Esophagus muscularis mucosa (tissue), 4 donors: ENCODE data around the gene RPRD1A. TPM values are rescaled to one million over a fixed set of nuclear protein-coding genes. Genes with fewer than 3 reads are reported as not detected.

Experiments
- DNase-seq: peaks from one replicate; pipeline ENCODE4 v3.0.0-alpha.2; 2017; ENCODE audit errors: extremely low spot score
- H3K27ac ChIP-seq, 4 donors: fragments of 200-600 bp; sonication (generic); replicated peaks in 1 of 4; 1 replicate in 3 of 4; 2 replicates in 1 of 4; pipeline ENCODE4 v1.5.1; 2016 to 2019; ENCODE audit warnings: mild to moderate bottlenecking in 1 of 4
- H3K27me3 ChIP-seq, 4 donors: fragments of 200-600 bp; sonication (generic); one replicate each; pipeline versions ENCODE4 v1.5.1 to v1.6.0; 2016 to 2019
- H3K36me3 ChIP-seq, 4 donors: fragments of 200-600 bp; sonication (generic); one replicate each; pipeline ENCODE4 v1.5.1; 2016 to 2019
- H3K4me1 ChIP-seq, 4 donors: fragments of 200-600 bp; sonication (generic); one replicate each; pipeline ENCODE4 v1.5.1; 2016 to 2019
- H3K4me3 ChIP-seq, 4 donors: fragments of 200-600 bp; sonication (generic); 1 replicate in 2 of 4; 2 replicates in 2 of 4; pipeline ENCODE4 v1.5.1; 2016 to 2019; ENCODE audit warnings: mild to moderate bottlenecking in 4 of 4, moderate library complexity in 1 of 4
- H3K9me3 ChIP-seq, 4 donors: fragments of 200-600 bp; sonication (generic); 1 replicate in 3 of 4; 2 replicates in 1 of 4; pipeline ENCODE4 v1.5.1; 2016 to 2019
- EP300 ChIP-seq: sonication (generic); formaldehyde crosslinking; IDR thresholded peaks from one replicate; pipeline ENCODE4 v1.6.1; 2017; ENCODE audit warnings: antibody characterized with exemption
- POLR2A ChIP-seq: fragments of 450-650 bp; IDR thresholded peaks from one replicate; pipeline ENCODE4 v1.6.1; 2017; ENCODE audit warnings: antibody characterized with exemption, moderate library complexity, mild to moderate bottlenecking, low read depth
- POLR2AphosphoS5 ChIP-seq, 2 donors: sonication (generic); formaldehyde crosslinking; IDR thresholded peaks; one replicate each; pipeline ENCODE4 v1.6.1; 2017; ENCODE audit warnings: antibody characterized with exemption in 2 of 2
- WGBS: methylation state at CpG from one replicate; pipeline ENCODE4 v1.1.5; 2018; 5-methylcytosine and 5-hydroxymethylcytosine counted together
- intact Hi-C: fragments of 100-400 bp; cut with DNase I; formaldehyde crosslinking; loops from one replicate; pipeline ENCODE4 v1.15.1; 2023
- total RNA-seq, 4 donors: library from RNA; depleted of rRNA; stranded (reverse); fragments of >200 nt; gene quantifications; one replicate each; pipeline versions ENCODE4 v1.1.0 to v1.2.1, GENCODE V29; 2016
- TF ChIP-seq, protein P1 (sequence below), 3 experiments: fragments of 200-600 bp in 2 of 3; fragments of 450-650 bp in 1 of 3; sonication (generic) in 2 of 3; IDR thresholded peaks; one replicate each; pipeline ENCODE4 v1.5.1; 2017 to 2019; ENCODE audit warnings: antibody characterized with exemption in 3 of 3, mild to moderate bottlenecking in 2 of 3, moderate library complexity in 1 of 3

Gene RPRD1A
- total RNA-seq, 4 donors from 2014 or later = 62.9 to 86.8 (median 77.2) TPM

DNA sequence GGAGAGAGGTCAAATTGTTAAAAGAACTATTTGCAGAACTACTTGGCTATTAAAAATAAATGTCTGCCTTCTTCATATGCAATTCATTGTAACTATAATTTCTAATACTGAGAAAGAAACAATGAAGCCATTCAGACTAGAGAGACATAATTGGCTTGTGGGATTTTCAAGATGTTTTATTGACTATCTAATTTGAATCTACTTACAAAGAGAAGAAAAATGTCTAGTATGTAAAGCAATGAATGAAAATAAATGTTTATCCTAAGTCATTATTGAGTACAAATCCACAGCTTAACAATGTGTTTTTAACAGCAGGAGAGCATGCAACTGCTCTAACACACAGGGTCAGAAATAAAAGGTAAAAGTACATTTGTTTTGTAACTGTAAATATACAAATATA lies 75.7 kb downstream of the RPRD1A start:
- Histone ChIP-seq H3K4me1 (no peaks in the 10 kb centered on the region), H3K27me3 (no peaks in the 10 kb centered on the region), H3K36me3 (peaks cover 6 to 52% (median 21%) of the 10 kb centered on the region in 4 donors), H3K27ac (no peak overlapping the region), H3K4me3 (no peak overlapping the region), H3K9me3 (no peaks in the 10 kb centered on the region)
- intact Hi-C loops = no loop called here
- DNase-seq = no peak
- TF ChIP-seq POLR2AphosphoS5 (IDR thresholded peaks at IDR 0.05) (no peak), EP300 (no peak), POLR2A (no peak)
- TF ChIP-seq, protein P1, sequence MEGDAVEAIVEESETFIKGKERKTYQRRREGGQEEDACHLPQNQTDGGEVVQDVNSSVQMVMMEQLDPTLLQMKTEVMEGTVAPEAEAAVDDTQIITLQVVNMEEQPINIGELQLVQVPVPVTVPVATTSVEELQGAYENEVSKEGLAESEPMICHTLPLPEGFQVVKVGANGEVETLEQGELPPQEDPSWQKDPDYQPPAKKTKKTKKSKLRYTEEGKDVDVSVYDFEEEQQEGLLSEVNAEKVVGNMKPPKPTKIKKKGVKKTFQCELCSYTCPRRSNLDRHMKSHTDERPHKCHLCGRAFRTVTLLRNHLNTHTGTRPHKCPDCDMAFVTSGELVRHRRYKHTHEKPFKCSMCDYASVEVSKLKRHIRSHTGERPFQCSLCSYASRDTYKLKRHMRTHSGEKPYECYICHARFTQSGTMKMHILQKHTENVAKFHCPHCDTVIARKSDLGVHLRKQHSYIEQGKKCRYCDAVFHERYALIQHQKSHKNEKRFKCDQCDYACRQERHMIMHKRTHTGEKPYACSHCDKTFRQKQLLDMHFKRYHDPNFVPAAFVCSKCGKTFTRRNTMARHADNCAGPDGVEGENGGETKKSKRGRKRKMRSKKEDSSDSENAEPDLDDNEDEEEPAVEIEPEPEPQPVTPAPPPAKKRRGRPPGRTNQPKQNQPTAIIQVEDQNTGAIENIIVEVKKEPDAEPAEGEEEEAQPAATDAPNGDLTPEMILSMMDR (IDR thresholded peaks at IDR 0.05) = no peak

DNA sequence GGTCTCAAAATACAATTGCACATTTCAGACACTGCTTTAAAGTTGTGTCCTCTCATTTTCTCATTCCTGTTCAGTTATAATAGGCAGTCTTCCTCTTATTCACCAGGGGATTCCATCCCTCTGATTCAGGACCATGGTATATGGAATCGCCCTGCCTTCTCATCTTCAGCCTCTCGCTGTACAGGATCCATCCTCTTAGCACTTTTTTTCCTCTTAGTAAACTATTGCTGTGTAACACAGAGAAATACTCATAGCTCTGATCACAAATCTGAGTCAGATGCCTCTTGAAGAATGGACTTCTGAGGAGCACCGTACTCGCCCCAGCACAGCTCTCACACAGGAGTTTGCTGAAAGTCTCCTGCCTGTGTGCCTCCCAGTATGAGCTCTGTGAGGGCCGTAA lies 83.5 kb downstream of the RPRD1A start:
- no peak overlapping the region for H3K4me3 ChIP-seq
- H3K36me3 ChIP-seq = peaks cover 14 to 60% (median 39%) of the 10 kb centered on the region in 4 donors
- intact Hi-C loops = no loop called here

DNA sequence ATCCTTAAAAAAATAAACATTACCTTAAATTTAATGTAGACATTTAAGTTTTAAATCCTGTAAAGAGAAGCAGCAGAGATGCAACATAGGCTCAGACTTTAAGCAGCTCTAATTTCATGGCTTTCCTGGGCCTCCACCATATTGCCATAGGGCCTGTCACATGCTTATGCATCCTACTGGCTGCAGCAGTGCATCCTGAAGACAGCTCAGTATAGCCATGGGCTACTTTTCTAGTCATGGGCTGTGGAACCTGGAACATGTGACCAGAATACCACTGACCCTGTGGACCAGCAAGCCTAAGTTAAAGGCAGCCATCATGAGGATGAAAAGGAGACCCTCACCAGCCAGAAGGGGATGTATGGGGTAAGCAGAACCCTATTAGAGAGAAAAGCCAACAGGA lies 84.2 kb downstream of the RPRD1A start:
- Histone ChIP-seq H3K4me1 (no peaks in the 10 kb centered on the region), H3K9me3 (no peaks in the 10 kb centered on the region), H3K4me3 (no peak overlapping the region), H3K27me3 (no peaks in the 10 kb centered on the region), H3K27ac (no peak overlapping the region), H3K36me3 (peaks cover 21 to 60% (median 46%) of the 10 kb centered on the region in 4 donors)
- TF ChIP-seq POLR2A = no peak
- TF ChIP-seq POLR2AphosphoS5 (IDR thresholded peaks at IDR 0.05) = no peak
- TF ChIP-seq EP300 = no peak
- TF ChIP-seq, protein P1 (IDR thresholded peaks at IDR 0.05) = no peak
- intact Hi-C loops = no loop called here
- no peak for DNase-seq

More for the DNA sequence above, 83.5 kb downstream of the RPRD1A start:
- 94% methylated on average over 5 of the region's 5 CpGs for WGBS
- H3K4me1 ChIP-seq = no peaks in the 10 kb centered on the region
- no peaks in the 10 kb centered on the region for H3K9me3 ChIP-seq
- H3K27me3 ChIP-seq = no peaks in the 10 kb centered on the region
- no peak overlapping the region for H3K27ac ChIP-seq
- DNase-seq = no peak
- TF ChIP-seq POLR2A = no peak
- TF ChIP-seq, protein P1 (IDR thresholded peaks at IDR 0.05) = no peak
- no peak for TF ChIP-seq EP300
- TF ChIP-seq POLR2AphosphoS5 (IDR thresholded peaks at IDR 0.05) = no peak

DNA sequence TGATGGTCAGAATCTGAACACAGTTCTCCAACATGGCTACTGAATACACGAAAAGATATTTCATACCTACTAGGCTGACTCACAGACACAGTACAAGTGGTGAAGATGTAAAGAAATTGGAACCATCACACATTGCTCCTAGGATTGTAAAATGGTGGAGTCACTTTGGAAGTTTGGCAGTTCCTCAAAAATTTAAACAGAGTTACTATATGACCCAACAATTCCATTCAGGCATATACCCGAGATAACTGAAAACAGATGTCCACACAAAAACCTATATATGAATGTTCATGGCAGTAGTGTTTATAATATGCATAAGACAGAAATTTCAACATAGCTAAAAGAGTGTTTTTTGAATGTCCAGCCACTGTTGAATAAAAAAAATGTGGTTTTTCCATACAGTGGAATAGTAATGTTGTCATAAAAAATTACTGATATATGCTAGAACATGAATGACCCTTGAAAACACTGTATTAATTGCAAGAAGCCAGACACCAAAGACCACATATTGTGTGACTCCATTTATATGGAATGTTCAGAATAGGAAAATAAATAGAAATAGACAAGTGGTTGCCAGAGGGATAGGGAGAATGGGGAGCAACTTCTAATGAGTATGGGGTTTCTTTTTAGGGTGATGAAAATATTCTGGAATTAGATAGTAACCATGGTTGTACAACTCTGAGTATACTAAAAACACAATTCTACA lies 84.8 kb downstream of the RPRD1A start:
- Histone ChIP-seq H3K4me1 (no peaks in the 10 kb centered on the region), H3K36me3 (peaks cover 27 to 60% (median 50%) of the 10 kb centered on the region in 4 donors), H3K4me3 (no peak overlapping the region), H3K27ac (no peak overlapping the region), H3K27me3 (no peaks in the 10 kb centered on the region), H3K9me3 (no peaks in the 10 kb centered on the region)
- intact Hi-C loops = no loop called here
- WGBS = 80% methylated on average over 2 of the region's 2 CpGs
- no peak for DNase-seq
- TF ChIP-seq EP300 (no peak), POLR2A (no peak), POLR2AphosphoS5 (IDR thresholded peaks at IDR 0.05) (no peak)
- TF ChIP-seq, protein P1 (IDR thresholded peaks at IDR 0.05) = no peak

DNA sequence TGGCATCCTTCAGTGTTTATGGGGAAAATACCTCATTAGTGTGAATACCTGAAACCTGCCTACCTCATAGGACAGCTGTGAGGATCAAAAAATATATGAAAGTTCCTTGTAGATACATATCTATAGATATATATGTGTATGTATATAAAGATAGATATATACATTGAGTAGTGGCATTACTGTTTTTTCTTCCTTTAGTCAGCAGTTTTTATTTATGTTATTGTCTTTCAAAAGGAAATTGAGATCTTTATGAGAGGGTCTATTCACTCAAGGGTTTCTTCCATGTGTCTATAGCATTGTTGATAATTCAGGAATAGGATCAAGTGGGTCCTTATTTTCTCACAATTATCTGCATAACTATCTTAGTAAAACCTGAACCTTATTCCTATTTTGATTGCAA lies 88.2 kb downstream of the RPRD1A start:
- no peak for DNase-seq
- intact Hi-C loops = no loop called here
- Histone ChIP-seq H3K4me3 (no peak overlapping the region), H3K27me3 (no peaks in the 10 kb centered on the region), H3K27ac (no peak overlapping the region), H3K9me3 (no peaks in the 10 kb centered on the region), H3K36me3 (peaks cover 39 to 79% (median 73%) of the 10 kb centered on the region in 4 donors), H3K4me1 (peaks cover under 1 to 7% (median 5%) of the 10 kb centered on the region in 4 donors)
- TF ChIP-seq POLR2A = no peak
- TF ChIP-seq, protein P1 (IDR thresholded peaks at IDR 0.05) = no peak
- no peak for TF ChIP-seq POLR2AphosphoS5 (IDR thresholded peaks at IDR 0.05)
- TF ChIP-seq EP300 = no peak
